Measurements from ENCODE around the gene MRPS23.
"Not testable (repeated sequence)": the region's sequence is repeated elsewhere in the genome, so short reads cannot be mapped to it uniquely, and the experiment has no call there.

MRPS23 gene

DNA sequence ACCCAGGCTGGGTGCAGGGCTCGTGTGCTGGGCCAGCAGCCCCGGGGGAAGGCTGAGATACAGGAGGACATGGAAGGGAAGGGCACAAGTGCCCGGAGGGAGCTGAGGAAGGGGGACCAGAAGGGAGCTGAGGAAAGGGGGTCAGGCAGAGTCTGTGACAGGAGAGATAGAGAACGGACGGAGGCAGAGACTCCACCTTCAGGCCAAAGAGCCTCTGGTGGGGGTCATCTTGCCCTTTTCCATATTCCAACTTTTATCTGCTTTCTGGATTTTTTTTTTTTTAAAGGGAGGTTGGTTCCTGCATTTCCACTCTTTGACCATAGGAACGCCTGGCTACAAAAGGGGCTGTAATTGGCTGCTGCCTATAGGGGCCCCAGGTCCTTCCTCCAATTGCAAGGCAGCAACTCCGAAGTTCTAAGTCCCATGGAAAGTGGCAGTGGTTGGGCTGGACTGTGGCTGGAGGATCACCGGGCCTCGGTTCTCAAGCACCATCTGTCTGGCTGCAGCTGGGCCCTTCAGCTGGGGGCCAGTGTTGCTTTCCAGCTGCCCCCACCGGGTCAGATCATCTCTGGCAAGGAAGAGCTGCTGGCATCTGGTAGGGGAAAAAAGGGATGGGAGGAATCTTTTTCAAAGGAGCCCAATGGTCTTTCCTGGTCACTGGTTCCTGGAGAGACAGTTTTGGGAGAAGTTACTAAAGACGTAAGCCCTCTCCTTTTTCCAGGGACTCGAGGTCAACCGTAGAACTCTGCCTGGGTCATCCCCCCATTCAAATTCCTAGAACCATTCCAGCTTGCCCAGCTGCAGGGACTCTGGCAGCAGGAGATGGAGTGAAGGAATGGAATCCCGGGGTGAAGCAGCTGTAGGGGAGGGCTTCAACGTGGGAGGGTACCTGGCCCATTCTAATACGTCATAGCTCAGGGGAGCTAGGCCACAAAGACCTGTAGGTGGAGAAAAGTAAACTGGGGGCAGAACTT, 13.1 kb upstream of the MRPS23 start:
- no peak for DNase-seq (ENCODE audit: low read depth)

DNA sequence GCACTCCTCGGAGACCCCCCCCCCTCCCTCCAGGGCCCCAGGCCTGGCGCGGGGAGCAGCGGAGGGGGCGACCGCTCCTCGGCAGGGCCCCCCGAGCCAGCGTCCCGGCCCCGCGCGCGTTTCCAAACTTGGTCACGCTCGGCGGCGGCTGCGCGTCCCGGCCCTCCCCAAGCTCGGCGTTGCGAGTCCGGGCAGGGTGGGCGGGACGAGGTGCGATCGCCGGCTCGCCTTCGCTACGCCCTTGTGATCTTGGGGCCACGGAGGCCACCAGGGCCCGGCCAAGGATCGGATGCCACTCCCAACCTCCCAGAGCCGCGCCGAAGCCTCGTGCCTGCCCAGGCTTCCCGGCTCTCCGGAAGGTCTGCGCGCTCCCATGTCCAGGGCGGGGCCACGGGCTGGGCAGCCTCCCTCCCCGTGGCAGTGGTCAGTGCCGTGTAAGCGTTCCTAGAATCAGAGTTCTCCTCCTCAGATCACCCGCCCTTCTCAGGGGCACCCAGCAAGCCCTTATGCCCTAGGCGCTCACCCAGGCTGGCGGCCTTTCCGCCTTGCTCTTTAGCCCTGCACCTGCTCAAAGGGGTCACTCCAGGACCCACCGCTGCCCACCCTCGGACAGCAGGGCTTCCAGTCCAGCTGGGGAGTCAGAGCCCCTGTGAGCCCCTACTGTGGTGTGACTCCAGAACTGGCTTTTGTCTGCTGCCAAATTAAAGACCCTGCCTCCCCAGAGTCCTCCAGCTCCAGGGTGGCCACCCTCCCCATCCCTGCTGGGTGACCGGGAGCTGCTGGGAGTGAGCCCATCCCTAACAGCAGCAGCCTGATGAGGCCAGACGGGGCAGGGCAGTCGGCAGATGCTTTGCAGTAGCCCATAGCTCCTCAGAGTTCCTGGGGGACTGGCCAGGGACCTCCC, 12.2 kb upstream of the MRPS23 start:
- DNase-seq (ENCODE audit: low read depth), result peak; percentile 43

DNA sequence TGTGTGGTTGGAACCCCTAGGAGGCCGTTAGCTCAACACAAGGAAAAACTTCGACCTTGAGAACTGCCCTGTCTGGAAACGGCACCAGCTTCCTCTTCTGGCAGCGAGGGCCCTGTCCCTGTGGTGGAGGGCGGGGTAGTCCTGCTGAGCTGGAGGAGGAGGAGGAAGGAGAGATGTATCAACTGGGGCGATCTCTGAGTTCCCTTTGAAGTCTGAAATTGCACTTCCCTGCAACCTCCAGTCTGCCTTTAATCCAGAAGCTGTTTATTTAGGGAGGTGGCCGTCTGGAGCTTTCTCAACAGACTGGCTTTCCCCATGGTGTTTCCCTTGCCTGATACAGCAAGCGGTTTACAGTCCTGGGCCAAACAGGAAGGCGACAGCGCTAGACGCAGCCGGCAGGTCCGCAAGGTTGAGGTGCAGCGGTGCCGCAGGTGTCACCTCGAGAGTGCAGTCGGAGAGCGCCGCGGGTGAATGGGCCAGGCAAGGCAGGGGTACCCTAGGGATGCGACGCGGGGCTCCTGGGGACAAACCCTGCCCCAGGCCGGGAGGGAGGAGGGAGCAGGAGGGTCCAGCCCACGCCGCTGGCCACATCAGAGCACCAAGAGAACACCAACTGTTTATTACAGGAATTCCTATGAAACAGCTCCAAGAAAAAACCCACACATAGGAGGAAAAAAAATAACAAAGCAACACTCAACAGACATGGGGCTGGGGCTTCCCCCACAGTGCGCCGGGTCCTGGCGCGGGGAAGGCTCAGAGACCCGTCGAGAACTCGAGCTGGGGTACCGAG, 11.4 kb upstream of the MRPS23 start:
- peak; percentile 58 for DNase-seq (ENCODE audit: low read depth)

DNA sequence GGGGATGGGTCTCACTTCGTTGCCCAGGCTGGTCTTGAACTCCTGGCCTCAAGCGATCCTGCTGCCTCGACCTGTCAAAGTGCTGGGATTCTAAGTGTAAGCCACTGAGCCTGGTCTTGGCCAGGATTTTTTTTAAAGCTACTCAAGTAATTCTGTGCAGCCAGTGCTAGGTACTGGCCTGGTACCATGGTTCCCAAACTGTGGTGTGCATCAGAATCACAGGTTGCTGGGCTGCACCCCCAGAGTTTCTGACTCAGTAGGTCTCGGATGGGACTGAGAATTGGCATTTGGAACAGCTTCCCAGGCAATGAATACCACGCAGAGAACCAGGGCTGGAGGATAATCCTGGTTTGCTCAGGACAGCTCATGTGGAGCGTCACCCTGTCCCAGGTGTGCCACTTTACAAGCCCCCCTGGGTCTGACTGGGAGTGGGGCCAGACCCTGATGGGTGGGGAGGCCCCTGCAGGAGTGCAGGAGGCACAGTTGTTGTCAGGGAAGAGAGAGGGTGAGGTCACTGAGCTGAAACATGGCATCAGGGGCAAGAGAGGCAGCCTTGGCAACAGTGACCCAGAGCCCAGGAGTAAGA, 10.7 kb upstream of the MRPS23 start:
- DNase-seq (ENCODE audit: low read depth), result no peak

DNA sequence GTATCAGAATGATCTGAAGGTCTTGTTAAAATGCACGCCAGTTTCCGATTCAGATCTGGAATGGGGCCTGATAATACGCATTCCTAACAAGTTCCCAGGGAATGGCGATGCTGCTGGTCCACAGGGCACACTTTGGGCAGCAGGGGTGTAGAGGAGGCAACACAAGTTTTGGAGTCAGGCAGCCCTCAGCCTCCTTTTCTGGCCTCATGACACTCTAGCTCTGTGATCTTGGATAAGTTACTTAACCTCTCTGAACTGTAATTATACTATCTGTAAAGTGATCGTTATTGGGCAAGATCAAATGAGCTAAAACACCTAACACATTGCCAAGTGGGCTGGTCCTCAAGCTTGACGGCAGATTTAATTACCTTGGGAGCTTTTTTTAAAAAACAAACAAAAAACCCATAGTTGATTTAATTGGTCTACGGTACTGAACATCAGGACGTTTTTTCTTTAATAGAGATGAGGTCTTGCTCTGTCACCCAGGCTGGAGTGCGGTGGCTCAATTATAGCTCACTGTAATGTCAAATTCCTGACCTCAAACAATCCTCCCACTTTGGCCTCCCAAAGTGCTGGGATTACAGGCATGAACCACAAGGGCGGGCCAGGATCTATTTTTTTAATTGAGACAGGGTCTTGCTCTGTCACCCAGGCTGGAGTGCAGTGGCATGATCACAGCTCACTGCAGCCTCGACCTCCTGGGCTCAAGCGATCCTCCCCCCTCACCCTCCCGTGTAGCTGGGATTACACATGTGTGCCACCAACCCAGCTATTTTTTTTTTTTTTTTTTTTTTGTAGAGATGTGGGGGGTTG, 10.0 kb upstream of the MRPS23 start:
- no peak for DNase-seq (ENCODE audit: low read depth)

DNA sequence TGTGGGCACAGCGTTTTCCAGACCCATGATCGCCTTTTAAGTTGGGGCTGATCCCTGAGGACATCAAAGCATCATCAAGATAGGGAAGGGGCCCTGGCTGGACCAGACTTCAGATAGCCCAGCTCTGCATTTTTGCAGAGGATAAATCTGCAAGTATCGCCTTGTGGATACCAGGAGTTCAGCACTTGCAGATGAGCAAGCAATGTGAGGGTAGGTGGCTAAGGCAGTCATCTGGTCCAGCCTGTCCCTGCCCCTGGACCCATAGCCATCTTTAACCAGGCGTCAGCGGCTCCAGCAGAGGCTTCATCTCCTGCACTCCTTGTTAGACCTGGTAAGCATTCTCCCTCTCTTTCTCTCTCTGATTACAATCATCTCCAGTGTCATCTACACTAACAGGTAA, 9.0 kb upstream of the MRPS23 start:
- DNase-seq (ENCODE audit: low read depth), result no peak

DNA sequence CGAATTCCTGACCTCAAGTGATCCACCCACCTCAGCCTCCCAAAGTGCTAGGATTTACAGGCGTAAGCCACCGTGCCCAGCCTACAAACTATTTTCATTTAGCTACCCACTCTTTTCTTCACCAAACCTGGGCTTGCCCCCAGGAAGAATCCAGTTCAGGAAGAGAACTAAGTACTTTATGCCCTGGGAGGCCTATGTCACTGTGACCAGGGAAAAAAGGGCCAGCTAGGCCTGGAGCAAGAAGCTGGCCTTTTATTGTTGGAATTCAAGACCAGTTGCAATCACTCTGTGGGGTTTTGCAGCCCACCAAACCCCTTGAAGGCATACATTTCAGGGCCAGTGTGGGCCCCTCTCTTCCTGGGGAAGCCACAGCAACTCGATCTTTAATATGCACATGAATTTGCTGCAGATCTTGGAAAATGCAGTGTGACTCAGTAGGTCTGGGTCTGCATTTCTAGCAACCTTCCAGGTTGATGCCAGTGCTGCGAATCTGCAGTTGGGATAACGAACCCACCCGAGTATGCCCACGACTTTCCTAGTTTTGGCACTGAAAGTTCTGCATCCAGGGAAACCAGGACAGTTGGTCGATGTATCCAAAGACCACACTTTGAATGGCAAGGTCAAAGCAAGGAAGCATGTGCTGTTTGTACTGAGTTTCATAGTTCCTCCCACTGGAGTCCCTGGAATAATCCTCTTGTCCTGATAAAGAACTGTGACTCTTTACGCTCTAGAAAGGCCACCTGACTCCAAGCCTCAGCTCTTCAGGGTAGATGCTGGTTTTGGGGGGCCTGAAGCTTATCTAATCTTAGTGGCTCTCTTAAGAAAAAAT, 7.2 kb upstream of the MRPS23 start:
- no peak for DNase-seq (ENCODE audit: low read depth)

DNA sequence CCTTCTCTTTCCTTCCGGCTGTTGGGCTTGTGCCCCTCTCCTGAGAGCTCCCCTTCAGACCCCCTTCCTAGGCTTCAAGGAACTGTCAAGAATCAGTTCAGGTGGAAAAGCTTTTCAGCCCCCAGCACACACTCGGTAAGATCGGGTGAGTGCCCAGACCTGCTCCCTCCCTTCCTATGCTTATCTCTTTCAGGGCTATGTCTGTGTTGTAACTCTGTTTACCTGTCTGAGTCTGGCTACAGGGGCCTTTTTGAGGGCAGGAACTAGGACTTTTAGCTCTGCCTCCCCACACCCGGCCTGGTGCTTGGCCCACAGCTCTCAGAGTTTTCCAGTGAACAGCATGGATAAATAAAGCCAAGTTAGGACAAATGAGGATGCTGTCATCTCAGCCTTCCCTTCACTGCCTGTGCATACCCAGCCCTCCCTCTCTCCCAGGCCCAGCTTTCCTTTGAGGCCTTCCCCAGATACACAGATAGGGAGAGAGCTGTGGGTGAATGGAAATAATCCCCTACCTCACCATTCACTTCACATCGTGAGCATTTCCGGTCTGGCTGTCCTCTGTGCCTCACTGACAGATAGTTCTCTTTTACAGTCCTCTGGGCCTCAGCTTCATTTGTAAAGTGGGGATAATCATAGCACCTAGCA, 5.7 kb upstream of the MRPS23 start:
- no peak for DNase-seq (ENCODE audit: low read depth)

DNA sequence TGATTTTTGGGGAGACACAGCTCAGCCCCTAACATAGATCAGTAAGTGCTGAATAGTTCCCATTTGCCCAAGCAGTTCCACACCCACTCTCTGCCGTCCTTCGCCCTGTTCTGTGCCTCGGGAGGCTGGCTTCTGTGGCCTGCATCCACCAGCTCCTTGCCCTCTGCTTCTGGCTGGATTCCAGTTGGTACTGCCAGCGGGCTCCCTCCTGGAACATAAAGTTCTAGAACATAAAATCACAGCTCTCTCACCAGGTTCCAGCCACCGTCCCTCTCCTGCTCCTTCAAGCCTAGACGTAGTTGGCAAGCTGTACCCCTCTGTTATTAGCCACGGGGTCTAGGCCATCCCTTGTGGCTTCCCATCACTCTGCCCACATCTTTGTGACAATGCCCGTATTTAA, 3.9 kb upstream of the MRPS23 start:
- DNase-seq (ENCODE audit: low read depth), result no peak

DNA sequence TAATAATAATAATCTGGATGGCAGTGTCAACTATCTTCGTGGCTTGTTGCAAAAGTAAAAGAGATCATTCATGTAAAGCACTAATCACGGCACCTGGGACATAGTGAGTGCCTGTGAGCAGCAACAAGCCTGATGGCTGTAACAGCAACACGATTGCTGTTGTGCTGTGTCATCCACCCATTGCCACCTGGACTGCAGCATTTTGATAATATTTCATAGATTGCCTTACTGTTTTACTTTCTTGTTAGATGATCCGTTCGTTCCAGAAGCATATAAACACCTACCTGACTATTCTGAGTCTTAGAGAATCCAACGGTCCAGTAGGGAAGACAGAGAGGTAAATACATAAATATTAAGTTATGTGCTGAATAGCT, 3.1 kb upstream of the MRPS23 start:
- no peak for DNase-seq (ENCODE audit: low read depth)

DNA sequence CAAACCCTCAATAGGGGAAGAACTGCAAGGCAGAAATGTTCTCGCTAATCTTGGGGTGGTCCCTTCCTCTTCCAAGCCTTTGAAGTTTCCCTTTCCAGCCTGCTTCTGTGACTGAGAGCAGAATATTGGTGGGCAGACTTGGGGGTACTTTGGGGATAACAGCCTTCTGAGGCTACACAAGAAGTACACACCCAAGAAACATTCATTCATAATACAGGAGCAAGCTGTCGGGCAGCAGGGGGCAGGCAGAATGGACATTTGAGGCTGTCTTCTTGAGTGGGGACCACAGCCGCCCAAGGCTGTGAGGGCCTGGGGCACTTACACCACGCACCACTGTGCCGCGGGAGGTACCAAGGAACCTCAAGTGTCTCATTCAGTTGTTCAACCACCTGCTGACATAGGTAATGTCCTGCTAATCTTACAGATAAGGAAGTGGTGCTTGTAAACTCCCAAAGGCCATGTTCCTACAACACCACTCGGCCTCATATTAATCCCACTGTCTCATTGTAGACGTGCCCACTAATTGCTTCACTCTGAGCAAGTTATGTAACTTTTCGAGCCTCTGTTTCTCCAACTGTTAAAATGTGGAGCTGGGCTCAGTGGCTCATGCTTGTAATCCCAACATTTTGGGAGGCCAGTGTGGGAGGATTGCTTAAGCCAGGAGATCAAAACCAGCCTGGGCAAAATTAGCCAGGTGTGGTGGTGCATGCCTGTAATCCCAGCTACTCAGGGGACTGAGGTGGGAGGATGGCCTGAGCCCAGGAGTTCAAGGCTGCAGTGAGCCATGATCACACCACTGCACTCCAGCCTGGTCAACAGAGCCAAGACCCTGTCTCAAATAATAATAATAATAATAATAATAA, 2.5 kb upstream of the MRPS23 start:
- DNase-seq (ENCODE audit: low read depth), result no peak

DNA sequence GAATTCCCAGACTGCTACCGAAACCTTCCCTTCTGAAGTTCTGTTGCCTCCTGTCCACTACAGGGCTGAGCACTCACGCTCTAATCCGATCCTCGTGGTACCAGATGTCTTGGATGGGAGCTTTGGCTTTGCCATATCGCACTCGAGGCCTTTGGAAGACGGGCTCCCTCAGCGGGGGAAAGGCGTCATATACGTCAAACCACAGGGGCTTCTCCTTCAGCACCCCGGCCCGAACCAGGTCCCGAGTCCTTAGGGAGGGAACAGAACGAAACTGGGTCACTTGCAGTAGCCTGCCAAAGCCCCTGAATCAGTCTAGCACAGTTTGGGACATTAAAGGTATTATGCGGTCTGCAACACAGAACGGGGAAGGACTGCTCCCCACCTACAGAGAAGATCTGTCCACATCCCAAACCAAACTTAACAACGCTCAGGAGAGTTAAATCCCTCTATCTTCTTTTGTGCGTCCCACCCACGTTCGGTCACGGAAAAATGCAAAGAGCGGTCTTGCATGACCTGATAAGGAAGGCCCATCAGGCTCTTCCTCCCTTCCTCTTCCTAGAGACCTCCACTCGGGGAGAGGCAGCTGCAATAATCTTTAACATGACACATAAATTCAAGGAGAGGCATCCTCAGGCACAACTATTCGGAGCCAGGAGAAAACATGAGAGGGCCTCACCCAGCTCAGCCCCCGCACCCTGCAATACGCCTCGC, 526 bp downstream of the MRPS23 start:
- no peak for DNase-seq (ENCODE audit: low read depth)

DNA sequence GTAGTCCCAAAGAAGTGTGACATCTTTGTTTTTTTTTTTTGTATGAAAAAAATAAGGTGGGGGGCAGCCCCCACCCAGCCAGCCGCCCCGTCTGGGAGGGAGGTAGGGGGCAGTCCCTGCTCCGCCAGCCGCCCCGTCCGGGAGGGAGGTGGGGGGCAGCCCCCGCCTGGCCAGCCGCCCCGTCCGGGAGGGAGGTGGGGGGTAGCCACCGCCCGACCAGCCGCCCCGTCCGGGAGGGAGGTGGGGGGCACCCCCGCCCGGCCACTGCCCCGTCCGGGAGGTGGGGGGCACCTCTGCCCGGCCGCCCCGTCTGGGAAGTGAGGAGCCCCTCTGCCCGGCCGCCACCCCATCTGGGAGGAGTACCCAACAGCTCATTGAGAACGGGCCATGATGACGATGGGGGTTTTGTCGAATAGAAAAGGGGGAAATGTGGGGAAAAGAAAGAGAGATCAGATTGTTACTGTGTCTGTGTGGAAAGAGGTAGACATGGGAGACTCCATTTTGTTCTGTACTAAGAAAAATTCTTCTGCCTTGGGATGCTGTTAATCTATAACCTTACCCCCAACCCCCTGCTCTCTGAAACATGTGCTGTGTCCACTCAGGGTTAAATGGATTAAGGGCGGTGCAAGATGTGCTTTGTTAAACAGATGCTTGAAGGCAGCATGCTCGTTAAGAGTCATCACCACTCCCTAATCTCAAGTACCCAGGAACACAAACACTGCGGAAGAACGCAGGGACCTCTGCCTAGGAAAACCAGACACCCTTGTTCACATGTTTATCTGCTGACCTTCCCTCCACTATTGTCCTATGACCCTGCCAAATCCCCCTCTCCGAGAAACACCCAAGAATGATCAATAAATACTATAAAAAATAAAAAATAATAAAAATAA, 3.5 kb downstream of the MRPS23 start:
- DNase-seq (ENCODE audit: low read depth), result not testable (repeated sequence)

DNA sequence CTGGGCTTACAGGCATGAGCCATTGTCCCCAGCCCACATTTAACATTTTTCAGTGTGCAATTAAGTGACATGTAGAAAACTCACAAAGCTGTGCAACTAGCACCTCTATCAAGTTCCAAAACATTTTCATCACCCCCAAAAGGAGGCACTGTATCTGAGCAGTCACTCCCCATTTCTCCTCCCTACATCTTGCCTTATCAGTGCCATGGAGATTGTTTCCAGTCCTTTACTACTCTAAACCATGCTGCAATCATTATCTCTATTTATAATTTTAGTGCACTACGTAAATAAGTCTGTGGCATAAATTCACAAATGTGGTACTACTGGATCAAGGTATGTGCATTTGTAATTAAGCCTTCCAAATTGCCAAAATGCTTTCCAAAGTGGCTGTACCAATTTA, 7.6 kb downstream of the MRPS23 start:
- DNase-seq (ENCODE audit: low read depth), result no peak

DNA sequence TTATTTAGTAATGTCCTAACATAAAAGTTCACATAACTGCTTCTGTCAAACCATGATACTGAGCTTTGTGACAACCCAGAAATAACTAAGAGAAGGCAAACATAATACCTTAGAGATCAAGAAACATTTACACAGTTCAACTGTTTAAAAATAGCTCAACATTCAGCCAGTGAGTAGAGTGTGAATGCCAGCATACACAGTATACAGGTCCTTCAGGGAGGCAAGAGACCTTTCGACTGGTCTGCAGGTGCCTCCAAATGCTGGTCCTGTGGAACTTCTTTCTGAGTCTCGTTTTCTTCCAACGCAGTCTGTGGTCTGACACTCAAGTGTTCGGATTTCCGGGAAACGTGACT, 10.3 kb downstream of the MRPS23 start:
- no peak for DNase-seq (ENCODE audit: low read depth)

DNA sequence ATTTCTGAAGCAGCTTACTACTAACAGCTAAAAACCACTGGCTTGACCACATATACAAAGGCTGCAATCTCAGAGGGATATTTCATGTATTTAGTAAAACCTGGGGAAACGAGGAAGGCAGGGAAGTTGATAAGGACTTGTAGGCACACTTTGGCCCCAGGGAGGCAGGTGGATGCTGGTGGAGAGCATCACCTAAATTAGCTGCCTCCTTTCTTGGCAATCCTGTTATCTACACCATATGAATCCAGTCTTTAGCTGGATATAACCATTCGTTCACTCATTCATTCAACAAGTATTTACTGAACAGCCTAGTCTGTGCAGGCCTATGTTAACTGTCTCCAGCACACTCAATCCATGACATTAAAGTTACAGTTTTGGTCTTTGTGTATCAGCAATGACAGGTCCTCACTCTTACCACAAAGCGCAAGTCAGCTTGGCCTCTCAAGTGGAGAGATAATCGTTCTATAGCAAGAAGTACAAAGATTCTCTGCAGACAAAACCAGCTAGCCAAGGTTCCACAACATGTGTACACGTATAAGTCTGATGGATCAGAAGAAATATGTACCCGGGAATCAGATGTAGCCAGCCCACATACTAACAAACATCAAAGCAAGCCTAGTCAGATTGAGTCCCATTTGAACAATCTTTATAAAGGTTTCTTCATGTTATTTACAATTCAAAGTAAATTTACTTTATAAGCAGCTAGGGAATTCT, 10.8 kb downstream of the MRPS23 start:
- no peak for DNase-seq (ENCODE audit: low read depth)

All from iris pigment epithelial cell (primary cell).